ENCODE data around the gene TP53AIP1.

DNA sequence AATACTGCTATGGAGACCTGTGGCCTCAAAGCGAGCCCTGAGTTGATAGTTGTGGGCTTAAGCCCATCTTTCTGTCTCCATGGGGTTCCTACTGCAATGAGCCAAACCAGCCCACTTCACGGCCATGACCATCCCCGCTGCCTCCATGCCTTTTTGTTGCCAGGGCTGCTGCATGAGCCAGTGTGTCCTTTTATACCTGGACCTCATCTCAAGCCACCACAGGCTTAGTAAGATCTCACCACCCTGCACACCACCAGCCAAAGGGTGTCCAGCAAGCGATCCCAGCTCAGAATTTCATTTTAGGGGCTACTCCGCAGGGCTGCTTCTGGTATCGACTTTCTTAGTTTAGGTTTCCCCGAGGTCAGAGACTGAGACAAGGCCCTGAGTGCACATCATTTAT, 8.3 kb downstream of the TP53AIP1 start:
- TF ChIP-seq, protein P1, sequence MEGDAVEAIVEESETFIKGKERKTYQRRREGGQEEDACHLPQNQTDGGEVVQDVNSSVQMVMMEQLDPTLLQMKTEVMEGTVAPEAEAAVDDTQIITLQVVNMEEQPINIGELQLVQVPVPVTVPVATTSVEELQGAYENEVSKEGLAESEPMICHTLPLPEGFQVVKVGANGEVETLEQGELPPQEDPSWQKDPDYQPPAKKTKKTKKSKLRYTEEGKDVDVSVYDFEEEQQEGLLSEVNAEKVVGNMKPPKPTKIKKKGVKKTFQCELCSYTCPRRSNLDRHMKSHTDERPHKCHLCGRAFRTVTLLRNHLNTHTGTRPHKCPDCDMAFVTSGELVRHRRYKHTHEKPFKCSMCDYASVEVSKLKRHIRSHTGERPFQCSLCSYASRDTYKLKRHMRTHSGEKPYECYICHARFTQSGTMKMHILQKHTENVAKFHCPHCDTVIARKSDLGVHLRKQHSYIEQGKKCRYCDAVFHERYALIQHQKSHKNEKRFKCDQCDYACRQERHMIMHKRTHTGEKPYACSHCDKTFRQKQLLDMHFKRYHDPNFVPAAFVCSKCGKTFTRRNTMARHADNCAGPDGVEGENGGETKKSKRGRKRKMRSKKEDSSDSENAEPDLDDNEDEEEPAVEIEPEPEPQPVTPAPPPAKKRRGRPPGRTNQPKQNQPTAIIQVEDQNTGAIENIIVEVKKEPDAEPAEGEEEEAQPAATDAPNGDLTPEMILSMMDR (IDR thresholded peaks at IDR 0.05): no peak
- no peak for TF ChIP-seq EZH2 (IDR thresholded peaks at IDR 0.05)
